Smooth muscle cell (in vitro differentiated cells): ENCODE measurements around the gene OPTN. TPM values are rescaled to one million over a fixed set of nuclear protein-coding genes. Genes with fewer than 3 reads are reported as not detected.

Experiments used
- DNase-seq: peaks from one replicate; lab custom pipeline; 2025; ENCODE audit not compliant: unreplicated experiment; lab: John Stamatoyannopoulos, UW
- H2AFZ ChIP-seq: fragments of 200-600 bp; sonication (generic); 2 replicates; pipeline ENCODE4 v1.6.0; 2016; ENCODE audit warnings: antibody characterized with exemption, low read depth, mild to moderate bottlenecking
- H3F3A ChIP-seq: fragments of 200-600 bp; sonication (generic); 2 replicates; pipeline ENCODE4 v1.6.0; 2017; ENCODE audit warnings: antibody characterized with exemption, low read depth
- H3K27ac ChIP-seq: fragments of 200-600 bp; sonication (generic); 2 replicates; pipeline ENCODE4 v1.5.1; 2016; ENCODE audit warnings: low read depth, mild to moderate bottlenecking
- H3K27me3 ChIP-seq: fragments of 200-600 bp; sonication (generic); 2 replicates; pipeline ENCODE4 v1.6.1; 2016; ENCODE audit warnings: low read depth, mild to moderate bottlenecking
- H3K36me3 ChIP-seq: fragments of 200-600 bp; sonication (generic); 2 replicates; pipeline ENCODE4 v1.5.1; 2016; ENCODE audit warnings: low read depth
- H3K4me1 ChIP-seq: fragments of 200-600 bp; sonication (generic); 2 replicates; pipeline ENCODE4 v1.5.1; 2016; ENCODE audit warnings: low read depth
- H3K4me2 ChIP-seq: fragments of 200-600 bp; sonication (generic); 2 replicates; pipeline ENCODE4 v1.6.0; 2016; ENCODE audit warnings: mild to moderate bottlenecking
- H3K4me3 ChIP-seq: fragments of 200-600 bp; sonication (generic); 2 replicates; pipeline ENCODE4 v1.5.1; 2016; ENCODE audit warnings: mild to moderate bottlenecking
- H3K79me2 ChIP-seq: fragments of 200-600 bp; sonication (generic); 2 replicates; pipeline ENCODE4 v1.6.0; 2016; ENCODE audit warnings: low read depth, mild to moderate bottlenecking
- H3K9ac ChIP-seq: fragments of 200-600 bp; sonication (generic); 2 replicates; pipeline ENCODE4 v1.6.0; 2016; ENCODE audit warnings: low read depth
- H3K9me3 ChIP-seq: fragments of 200-600 bp; sonication (generic); replicated peaks from 2 replicates; pipeline ENCODE4 v1.5.1; 2016; ENCODE audit warnings: low read depth
- H4K20me1 ChIP-seq: fragments of 200-600 bp; sonication (generic); 2 replicates; pipeline ENCODE4 v1.6.0; 2016; ENCODE audit warnings: low read depth
- CTCF ChIP-seq: fragments of 200-600 bp; sonication (generic); IDR thresholded peaks from 2 replicates; pipeline ENCODE4 v1.5.1; 2017; ENCODE audit warnings: borderline replicate concordance, mild to moderate bottlenecking, antibody characterized with exemption; ENCODE audit not compliant: insufficient read depth, poor library complexity, severe bottlenecking
- WGBS: methylation state at CpG from one replicate; pipeline ENCODE4 v1.1.7; 2016; ENCODE audit warnings: low lambda C conversion rate; 5-methylcytosine and 5-hydroxymethylcytosine counted together
- polyA plus RNA-seq: library from polyadenylated mRNA; unstranded; fragments of >200 nt; fragmentation: Nextera tagmentation; extraction: Ambion mirVana; gene quantifications from 2 replicates; pipeline ENCODE4 v1.2.1, GENCODE V29; 2016
- total RNA-seq: library from RNA; depleted of rRNA; stranded (reverse); fragments of >200 nt; gene quantifications from 2 replicates; pipeline ENCODE4 v1.2.3, GENCODE V29; 2014

The OPTN gene
- total and polyA plus RNA-seq, 2 experiments from 2014 or later, result 43.7 to 83.0 TPM

GRCh38 chr10:13103554-13103953 is 3.6 kb downstream of the OPTN start:
- no peak overlapping the region for H2AFZ ChIP-seq
- no peak for TF ChIP-seq CTCF
- H3K9ac ChIP-seq, result no peak overlapping the region
- 94% methylated on average over 2 of the region's 2 CpGs for WGBS
- no peaks in the 10 kb centered on the region for H3F3A ChIP-seq
- no peak overlapping the region for H3K4me2 ChIP-seq
- H3K9me3 ChIP-seq, result no peaks in the 10 kb centered on the region
- peaks cover 52% of the 10 kb centered on the region for H4K20me1 ChIP-seq
- H3K4me3 ChIP-seq, result no peak overlapping the region
- H3K4me1 ChIP-seq, result peaks cover 13% of the 10 kb centered on the region
- no peak overlapping the region for H3K27ac ChIP-seq
- peaks cover 41% of the 10 kb centered on the region for H3K79me2 ChIP-seq
- H3K27me3 ChIP-seq, result no peaks in the 10 kb centered on the region
- DNase-seq, result no peak
- H3K36me3 ChIP-seq, result no peaks in the 10 kb centered on the region

GRCh38 chr10:13104697-13105096 is 4.7 kb downstream of the OPTN start:
- H3K36me3 ChIP-seq, result no peaks in the 10 kb centered on the region
- TF ChIP-seq CTCF, result no peak
- H3K27me3 ChIP-seq, result no peaks in the 10 kb centered on the region
- no peak overlapping the region for H2AFZ ChIP-seq
- peaks cover 13% of the 10 kb centered on the region for H3K4me1 ChIP-seq
- no peak overlapping the region for H3K4me3 ChIP-seq
- H3F3A ChIP-seq, result no peaks in the 10 kb centered on the region
- H3K9me3 ChIP-seq, result no peaks in the 10 kb centered on the region
- DNase-seq, result no peak
- no peak overlapping the region for H3K9ac ChIP-seq
- H3K4me2 ChIP-seq, result peak overlapping the region; percentile 1
- H3K27ac ChIP-seq, result no peak overlapping the region
- peaks cover 41% of the 10 kb centered on the region for H3K79me2 ChIP-seq
- peaks cover 61% of the 10 kb centered on the region for H4K20me1 ChIP-seq
- WGBS, result 96% methylated on average over 14 of the region's 14 CpGs

- Histone ChIP-seq H3K36me3 (no peaks in the 10 kb centered on the region), H3F3A (no peaks in the 10 kb centered on the region), H3K27ac (no peak overlapping the region), H3K4me2 (peak overlapping the region; percentile 1), H3K9ac (no peak overlapping the region), H3K79me2 (peaks cover 41% of the 10 kb centered on the region), H3K9me3 (no peaks in the 10 kb centered on the region), H3K4me3 (no peak overlapping the region), H4K20me1 (peaks cover 65% of the 10 kb centered on the region), H3K27me3 (no peaks in the 10 kb centered on the region), H2AFZ (no peak overlapping the region), H3K4me1 (peaks cover 13% of the 10 kb centered on the region)
- no peak for DNase-seq
- no peak for TF ChIP-seq CTCF
- 48% methylated on average over 4 of the region's 4 CpGs for WGBS
Observed at GRCh38 chr10:13105184-13105583, 5.2 kb downstream of the OPTN start.

DNA sequence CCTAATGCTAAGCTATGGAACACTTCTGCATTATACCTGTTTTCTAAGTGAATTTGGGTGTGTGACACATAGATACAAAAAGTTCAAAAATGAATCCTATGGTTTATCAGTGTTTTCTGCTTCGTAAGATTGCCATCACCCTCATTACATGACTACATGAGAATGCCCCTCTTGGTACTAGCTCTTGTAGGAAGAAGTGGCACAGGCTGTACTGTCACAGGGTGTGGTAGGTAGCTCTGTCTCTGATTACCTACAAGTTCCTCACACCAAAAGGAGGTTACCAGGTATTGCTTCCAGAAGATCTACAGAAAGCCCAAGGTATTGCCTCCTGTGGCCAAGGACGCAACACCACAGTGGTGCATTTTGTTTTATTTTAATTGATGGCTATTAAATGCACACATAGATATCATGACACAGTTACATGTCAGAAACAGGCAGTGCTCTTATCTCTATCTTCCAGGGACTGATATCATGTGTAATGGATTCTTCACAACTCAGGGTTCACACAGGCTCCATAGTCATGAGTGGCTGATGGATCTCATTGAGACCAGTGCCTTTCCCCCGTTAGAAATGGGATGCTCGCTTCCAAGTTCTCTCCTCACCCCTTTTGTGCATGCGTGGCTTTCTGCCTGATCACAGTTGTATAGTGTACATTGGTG is 6.6 kb downstream of the OPTN start:
- Histone ChIP-seq H3K4me2 (no peak overlapping the region), H3K79me2 (peaks cover 32% of the 10 kb centered on the region), H3K9ac (no peak overlapping the region), H2AFZ (no peak overlapping the region), H3K4me3 (no peak overlapping the region), H3K27me3 (no peaks in the 10 kb centered on the region), H4K20me1 (peaks cover 68% of the 10 kb centered on the region), H3K36me3 (no peaks in the 10 kb centered on the region), H3K9me3 (no peaks in the 10 kb centered on the region), H3K4me1 (peaks cover 4% of the 10 kb centered on the region), H3F3A (no peaks in the 10 kb centered on the region), H3K27ac (no peak overlapping the region)
- no peak for TF ChIP-seq CTCF
- WGBS, result 96% methylated on average over 5 of the region's 5 CpGs
- no peak for DNase-seq
